Nephron (organoid): ENCODE data around the gene C7orf33.
"Not testable (repeated sequence)": the region's sequence is repeated elsewhere in the genome, so short reads cannot be mapped to it uniquely, and the experiment has no call there.

ENCODE experiments used
- H3K27ac Mint-ChIP-seq, 3 experiments: 2 replicates each; pipeline ENCODE4 v1.8.0; 2020; ENCODE audit warnings: mixed read lengths in 3 of 3, mild to moderate bottlenecking in 2 of 3, moderate library complexity in 1 of 3
- H3K27me3 Mint-ChIP-seq: 2 replicates; pipeline ENCODE4 v1.8.0; 2021; ENCODE audit warnings: low read depth, mild to moderate bottlenecking, moderate library complexity, mixed read lengths
- H3K36me3 Mint-ChIP-seq: 2 replicates; pipeline ENCODE4 v1.8.0; 2020; ENCODE audit warnings: low read depth, mixed read lengths
- H3K4me1 Mint-ChIP-seq: 2 replicates; pipeline ENCODE4 v1.8.0; 2020; ENCODE audit warnings: mixed read lengths
- H3K4me3 Mint-ChIP-seq, 3 experiments: 2 replicates each; pipeline ENCODE4 v1.8.0; 2020; ENCODE audit warnings: mild to moderate bottlenecking in 3 of 3, mixed read lengths in 3 of 3, moderate library complexity in 2 of 3
- H3K9me3 Mint-ChIP-seq: 2 replicates; pipeline ENCODE4 v1.8.0; 2020; ENCODE audit warnings: mixed read lengths
- TF ChIP-seq, protein P1 (sequence below), 3 experiments: fragments of 200-600 bp; sonication (generic); IDR thresholded peaks; one replicate each; pipeline ENCODE4 v1.5.0; 2021; ENCODE audit warnings: antibody characterized with exemption in 3 of 3; ENCODE audit not compliant: unreplicated experiment in 3 of 3

C7orf33 gene

DNA sequence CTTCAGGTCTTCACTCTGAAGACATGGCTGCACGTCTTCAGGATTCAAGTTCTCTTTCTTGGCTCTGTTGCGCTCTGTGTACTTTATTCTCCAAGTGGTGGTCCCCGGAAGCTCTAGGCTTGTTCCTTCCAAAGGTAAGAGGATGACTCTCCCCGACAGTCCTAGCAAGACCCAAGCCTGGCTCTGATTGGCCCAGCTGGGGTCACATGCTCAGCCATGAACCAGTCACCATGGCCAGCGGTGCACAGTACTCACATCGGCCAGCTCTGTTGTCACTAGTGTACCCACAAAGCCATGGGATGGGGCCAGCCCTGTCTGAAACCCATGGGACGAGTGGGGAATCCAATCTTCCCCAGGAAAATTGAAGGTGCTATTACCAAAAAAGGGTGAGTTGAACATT lies 5.2 kb upstream of the C7orf33 start:
- Mint-ChIP-seq H3K27me3 (peaks cover 11% of the 10 kb centered on the region), H3K36me3 (no peaks in the 10 kb centered on the region), H3K4me3 (no peak overlapping the region), H3K9me3 (no peaks in the 10 kb centered on the region), H3K4me1 (peaks cover 28% of the 10 kb centered on the region), H3K27ac (no peak overlapping the region)
- TF ChIP-seq, protein P1, sequence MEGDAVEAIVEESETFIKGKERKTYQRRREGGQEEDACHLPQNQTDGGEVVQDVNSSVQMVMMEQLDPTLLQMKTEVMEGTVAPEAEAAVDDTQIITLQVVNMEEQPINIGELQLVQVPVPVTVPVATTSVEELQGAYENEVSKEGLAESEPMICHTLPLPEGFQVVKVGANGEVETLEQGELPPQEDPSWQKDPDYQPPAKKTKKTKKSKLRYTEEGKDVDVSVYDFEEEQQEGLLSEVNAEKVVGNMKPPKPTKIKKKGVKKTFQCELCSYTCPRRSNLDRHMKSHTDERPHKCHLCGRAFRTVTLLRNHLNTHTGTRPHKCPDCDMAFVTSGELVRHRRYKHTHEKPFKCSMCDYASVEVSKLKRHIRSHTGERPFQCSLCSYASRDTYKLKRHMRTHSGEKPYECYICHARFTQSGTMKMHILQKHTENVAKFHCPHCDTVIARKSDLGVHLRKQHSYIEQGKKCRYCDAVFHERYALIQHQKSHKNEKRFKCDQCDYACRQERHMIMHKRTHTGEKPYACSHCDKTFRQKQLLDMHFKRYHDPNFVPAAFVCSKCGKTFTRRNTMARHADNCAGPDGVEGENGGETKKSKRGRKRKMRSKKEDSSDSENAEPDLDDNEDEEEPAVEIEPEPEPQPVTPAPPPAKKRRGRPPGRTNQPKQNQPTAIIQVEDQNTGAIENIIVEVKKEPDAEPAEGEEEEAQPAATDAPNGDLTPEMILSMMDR (IDR thresholded peaks at IDR 0.05; ENCODE audit: unreplicated experiment in 3 of 3) = no peak

DNA sequence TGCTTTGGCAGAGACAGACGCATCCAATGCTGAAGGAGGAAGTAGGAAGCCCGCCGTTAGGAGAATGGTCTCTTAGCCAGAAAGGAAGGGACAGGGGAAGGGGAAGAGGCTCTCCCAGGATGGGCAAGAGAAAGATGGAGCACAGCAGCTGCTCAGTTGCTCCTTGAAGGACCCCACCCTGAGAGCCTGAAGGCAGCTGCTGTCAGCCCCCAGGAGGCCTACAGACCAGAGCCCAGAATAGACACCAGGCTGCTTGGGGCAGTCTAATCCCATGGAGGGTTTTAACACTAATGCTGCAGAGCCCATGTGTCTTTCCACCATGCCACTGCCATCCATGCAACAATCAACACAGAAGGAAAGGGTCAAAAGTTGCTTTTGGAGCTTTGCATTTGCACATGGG lies 3.5 kb upstream of the C7orf33 start:
- no peaks in the 10 kb centered on the region for H3K9me3 Mint-ChIP-seq
- TF ChIP-seq, protein P1 (IDR thresholded peaks at IDR 0.05; ENCODE audit: unreplicated experiment in 3 of 3) = no peak
- H3K36me3 Mint-ChIP-seq = no peaks in the 10 kb centered on the region
- H3K4me1 Mint-ChIP-seq = peaks cover 38% of the 10 kb centered on the region
- H3K4me3 Mint-ChIP-seq = peak overlapping the region in 1 of 3 experiments; percentile 10
- H3K27ac Mint-ChIP-seq = peak overlapping the region in 2 of 3 experiments; percentile 12 to 71
- peaks cover 12% of the 10 kb centered on the region for H3K27me3 Mint-ChIP-seq

DNA sequence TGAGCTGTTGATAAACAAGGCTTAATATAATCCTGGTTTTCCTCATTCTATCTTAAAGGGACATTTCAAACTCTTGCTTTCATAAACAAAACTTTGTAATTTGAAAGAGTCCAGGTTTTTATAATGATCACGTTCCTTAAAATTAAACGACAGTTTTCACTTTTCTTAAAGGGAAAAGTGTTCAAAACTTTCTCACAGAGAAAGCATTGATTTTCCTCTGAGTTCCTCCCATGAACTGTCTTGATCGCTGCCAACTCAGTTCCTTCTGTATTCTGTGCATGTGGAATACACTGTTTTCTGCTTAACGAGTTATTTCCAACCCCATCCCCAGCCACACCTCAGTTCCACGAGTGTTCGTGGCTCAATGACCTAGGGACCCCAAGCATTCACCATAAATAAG lies 2.4 kb upstream of the C7orf33 start:
- Mint-ChIP-seq H3K27ac (no peak overlapping the region), H3K27me3 (peaks cover 12% of the 10 kb centered on the region)

DNA sequence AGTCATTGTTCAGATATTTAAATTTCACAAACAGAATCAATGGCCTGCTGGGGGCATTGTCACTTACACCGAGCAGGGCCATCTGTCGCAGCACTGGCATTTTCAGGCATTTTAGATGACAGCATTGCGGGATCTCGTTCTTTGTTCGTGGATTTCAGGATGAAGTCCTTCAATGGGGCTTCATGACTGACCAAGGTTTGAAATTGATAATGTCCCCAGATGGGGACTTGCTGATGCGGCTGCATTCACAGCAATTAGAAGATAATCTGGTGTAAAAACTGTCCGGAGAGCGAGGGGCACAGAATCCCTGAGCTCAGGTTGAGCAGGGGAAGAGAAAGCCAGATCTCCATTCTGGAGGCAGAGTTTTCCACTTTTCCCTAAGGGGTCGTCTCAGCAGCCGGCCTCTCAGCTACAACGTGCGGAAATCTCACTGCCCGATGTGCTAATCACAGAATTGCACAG lies 1.9 kb upstream of the C7orf33 start:
- H3K27ac Mint-ChIP-seq = no peak overlapping the region
- no peak overlapping the region for H3K4me3 Mint-ChIP-seq
- no peaks in the 10 kb centered on the region for H3K36me3 Mint-ChIP-seq
- TF ChIP-seq, protein P1 (IDR thresholded peaks at IDR 0.05; ENCODE audit: unreplicated experiment in 3 of 3) = no peak
- H3K9me3 Mint-ChIP-seq = peaks cover 2% of the 10 kb centered on the region
- H3K27me3 Mint-ChIP-seq = peaks cover 9% of the 10 kb centered on the region
- peaks cover 39% of the 10 kb centered on the region for H3K4me1 Mint-ChIP-seq

More for the DNA sequence above, 2.4 kb upstream of the C7orf33 start:
- H3K9me3 Mint-ChIP-seq = no peaks in the 10 kb centered on the region
- TF ChIP-seq, protein P1 (IDR thresholded peaks at IDR 0.05; ENCODE audit: unreplicated experiment in 3 of 3) = no peak
- no peak overlapping the region for H3K4me3 Mint-ChIP-seq
- H3K36me3 Mint-ChIP-seq = no peaks in the 10 kb centered on the region
- H3K4me1 Mint-ChIP-seq = peaks cover 39% of the 10 kb centered on the region

DNA sequence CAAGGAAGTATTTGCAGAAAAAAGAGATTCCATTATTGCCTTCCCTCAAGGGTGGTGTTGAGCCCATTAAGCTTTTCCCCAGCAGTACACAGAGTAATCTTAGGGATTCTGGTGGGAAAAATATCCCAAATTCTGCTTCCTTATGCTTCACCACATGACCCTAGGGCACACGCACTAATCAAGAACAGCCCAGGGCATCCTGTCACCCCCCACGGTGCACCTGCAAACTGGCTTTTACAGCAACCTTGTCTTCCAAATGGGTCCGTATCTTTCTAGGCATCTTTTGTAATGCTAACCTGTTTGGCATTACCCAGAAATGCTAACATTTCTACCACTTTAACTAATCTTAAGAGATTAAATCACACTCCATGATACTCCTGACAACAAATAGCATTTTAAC lies 926 bp upstream of the C7orf33 start:
- H3K4me3 Mint-ChIP-seq = no peak overlapping the region
- no peaks in the 10 kb centered on the region for H3K36me3 Mint-ChIP-seq
- H3K27me3 Mint-ChIP-seq = peaks cover 7% of the 10 kb centered on the region
- TF ChIP-seq, protein P1 (IDR thresholded peaks at IDR 0.05; ENCODE audit: unreplicated experiment in 3 of 3) = no peak
- H3K27ac Mint-ChIP-seq = no peak overlapping the region
- H3K4me1 Mint-ChIP-seq = peaks cover 39% of the 10 kb centered on the region
- peaks cover 5% of the 10 kb centered on the region for H3K9me3 Mint-ChIP-seq

DNA sequence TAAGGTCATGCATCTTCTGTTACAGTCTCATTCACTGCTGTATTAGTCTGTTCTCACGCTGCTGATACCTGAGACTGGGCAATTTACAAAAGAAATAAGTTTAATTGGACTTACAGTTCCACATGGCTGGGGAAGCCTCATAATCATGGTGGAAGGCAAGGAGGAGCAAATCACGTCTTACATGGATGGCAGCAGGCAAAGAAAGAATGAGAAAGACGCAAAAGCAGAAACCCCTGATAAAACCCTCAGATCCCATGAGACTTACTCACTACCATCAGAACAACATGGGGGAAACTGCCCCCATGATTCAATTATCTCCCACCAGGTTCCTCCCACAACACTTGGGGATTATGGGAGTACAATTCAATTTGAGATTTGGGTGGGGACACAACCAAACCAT lies 5.8 kb downstream of the C7orf33 start:
- H3K27me3 Mint-ChIP-seq, H3K4me1 Mint-ChIP-seq: not testable (repeated sequence)

More for the DNA sequence above, 5.8 kb downstream of the C7orf33 start:
- H3K27ac Mint-ChIP-seq, H3K36me3 Mint-ChIP-seq, H3K4me3 Mint-ChIP-seq: not testable (repeated sequence)
- peaks cover 21% of the 10 kb centered on the region for H3K9me3 Mint-ChIP-seq
